ENCODE measurements around the gene GAS6.

- no peak for TF ChIP-seq EZH2 (IDR thresholded peaks at IDR 0.05; ENCODE audit: borderline replicate concordance, insufficient read depth, low read depth, low read length, poor library complexity, severe bottlenecking)
- TF ChIP-seq, protein P1, sequence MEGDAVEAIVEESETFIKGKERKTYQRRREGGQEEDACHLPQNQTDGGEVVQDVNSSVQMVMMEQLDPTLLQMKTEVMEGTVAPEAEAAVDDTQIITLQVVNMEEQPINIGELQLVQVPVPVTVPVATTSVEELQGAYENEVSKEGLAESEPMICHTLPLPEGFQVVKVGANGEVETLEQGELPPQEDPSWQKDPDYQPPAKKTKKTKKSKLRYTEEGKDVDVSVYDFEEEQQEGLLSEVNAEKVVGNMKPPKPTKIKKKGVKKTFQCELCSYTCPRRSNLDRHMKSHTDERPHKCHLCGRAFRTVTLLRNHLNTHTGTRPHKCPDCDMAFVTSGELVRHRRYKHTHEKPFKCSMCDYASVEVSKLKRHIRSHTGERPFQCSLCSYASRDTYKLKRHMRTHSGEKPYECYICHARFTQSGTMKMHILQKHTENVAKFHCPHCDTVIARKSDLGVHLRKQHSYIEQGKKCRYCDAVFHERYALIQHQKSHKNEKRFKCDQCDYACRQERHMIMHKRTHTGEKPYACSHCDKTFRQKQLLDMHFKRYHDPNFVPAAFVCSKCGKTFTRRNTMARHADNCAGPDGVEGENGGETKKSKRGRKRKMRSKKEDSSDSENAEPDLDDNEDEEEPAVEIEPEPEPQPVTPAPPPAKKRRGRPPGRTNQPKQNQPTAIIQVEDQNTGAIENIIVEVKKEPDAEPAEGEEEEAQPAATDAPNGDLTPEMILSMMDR (IDR thresholded peaks at IDR 0.05), result no peak
These were observed 8.6 kb downstream of the GAS6 start for GRCh38 chr13:113855012-113855921.
